Heart left ventricle (tissue), 13 donors: ENCODE results near the gene LSM12.

Source experiments
- CTCF ChIP-seq, 12 donors: fragments of 200-600 bp; sonication (generic) in 4 of 12; IDR thresholded peaks; one replicate each; pipeline versions ENCODE4 v1.5.0 to v1.8.0; 2018 to 2022; ENCODE audit warnings: antibody characterized with exemption in 12 of 12, mild to moderate bottlenecking in 5 of 12
- POLR2A ChIP-seq, 2 donors: fragments of 450-650 bp; IDR thresholded peaks; one replicate each; pipeline ENCODE4 v1.6.1; 2017; ENCODE audit warnings: antibody characterized with exemption in 2 of 2, mild to moderate bottlenecking in 2 of 2, moderate library complexity in 2 of 2
- donor health status: ischemic (EF 13 %, LVEDD 7.1; RV severe dilation, severe dysfunction).
- donor health status: DM: no; HTN: yes; CAD: no.
- donor health status: DM: no; HTN: no; CAD: no.
- donor health status: ischemic (EF 25% LVEDD 6.9; RV normal size, moderate dysfunction).
- donor health status: ischemic (EF 25% LVEDD 5.7; RV mildly dilated, moderate dysfunction).
- donor health status: ischemic (EF 35%, LVEDD 5.7; RV mildly dilated, moderate dysfunction).
- donor health status: nonischemic (EF 11% LVEDD 7.7; RV severe dilation, severe dysfunction).
- donor health status: DM: yes; HTN: yes; CAD: no.
- donor health status: PGD.
- donor health status: ischemic (EF 29% LVEDD 5.4; RV normal size, mild dysfunction).
- donor health status: nonischemic (EF 23%, LVEDD 6.1; RV moderate dilation, normal function).

GRCh38 chr17:43986225-43986981 is 80.1 kb downstream of the LSM12 start:
- no peak for TF ChIP-seq CTCF (IDR thresholded peaks at IDR 0.05)
- TF ChIP-seq POLR2A (IDR thresholded peaks at IDR 0.05): no peak
